Urinary bladder (tissue), 2 donors: ENCODE data around the gene AQP12A. TPM values are rescaled to one million over a fixed set of nuclear protein-coding genes. Genes with fewer than 3 reads are reported as not detected.

Source experiments
- polyA plus RNA-seq: library from polyadenylated mRNA; stranded (reverse); fragments of 200-250 nt; gene quantifications from one replicate; pipeline ENCODE4 v1.2.3, GENCODE V29; 2013
- small RNA-seq: library from RNA; depleted of rRNA; stranded (forward); fragments of <200 nt; gene quantifications from one replicate; pipeline ENCODE3, GENCODE V24; 2014
- total RNA-seq: library from RNA; depleted of rRNA; stranded (reverse); fragments of >200 nt; gene quantifications from one replicate; pipeline ENCODE4 v1.2.3, GENCODE V29; 2014
- donor health status: healthy.

The AQP12A gene
- total and polyA plus RNA-seq, 2 donors, result not detected

Small RNA genes within 50 kb of the gene (small RNA-seq; reads per million reads assigned to genes)
- not detected for gene AC011298.3

Other genes starting within 250 kb of the AQP12A start
- 11.1 TPM for gene ANKMY1, start 133.9 kb upstream of the AQP12A start, total RNA-seq
- 9.6 TPM for gene ANKMY1, start 133.9 kb upstream of the AQP12A start, polyA plus RNA-seq
- 2.8 TPM for gene DUSP28, start 131.5 kb upstream of the AQP12A start, total RNA-seq
- gene DUSP28, start 131.5 kb upstream of the AQP12A start, polyA plus RNA-seq, result 5.8 TPM
- gene RNPEPL1, start 123.4 kb upstream of the AQP12A start, total RNA-seq, result 14.5 TPM
- gene RNPEPL1, start 123.4 kb upstream of the AQP12A start, polyA plus RNA-seq, result 76.3 TPM
- gene CAPN10, start 105.1 kb upstream of the AQP12A start, total RNA-seq, result 13.6 TPM
- 23.3 TPM for gene CAPN10, start 105.1 kb upstream of the AQP12A start, polyA plus RNA-seq
- gene GPR35, start 66.4 kb upstream of the AQP12A start, total RNA-seq, result 0.63 TPM
- gene GPR35, start 66.4 kb upstream of the AQP12A start, polyA plus RNA-seq, result 3.3 TPM
- not detected for gene AQP12B, start 9.0 kb upstream of the AQP12A start, total RNA-seq
- not detected for gene AQP12B, start 9.0 kb upstream of the AQP12A start, polyA plus RNA-seq
- 5.2 TPM for gene KIF1A, start 128.4 kb downstream of the AQP12A start, total RNA-seq
- 1.2 TPM for gene KIF1A, start 128.4 kb downstream of the AQP12A start, polyA plus RNA-seq
- not detected for gene AGXT, start 177.0 kb downstream of the AQP12A start, total RNA-seq
- gene AGXT, start 177.0 kb downstream of the AQP12A start, polyA plus RNA-seq, result 0.49 TPM
- 0.42 TPM for gene MAB21L4, start 204.3 kb downstream of the AQP12A start, total RNA-seq
- 1.2 TPM for gene MAB21L4, start 204.3 kb downstream of the AQP12A start, polyA plus RNA-seq
- not detected for gene CROCC2, start 214.5 kb downstream of the AQP12A start, total RNA-seq
- gene CROCC2, start 214.5 kb downstream of the AQP12A start, polyA plus RNA-seq, result 0.08 TPM